H1 (cell line): ENCODE results near the gene SFMBT2. TPM values are rescaled to one million over a fixed set of nuclear protein-coding genes. Genes with fewer than 3 reads are reported as not detected.

Source experiments
- CHD7 ChIP-seq: fragments of 300-600 bp; sonication (generic); IDR thresholded peaks from 2 replicates; pipeline ENCODE4 v1.7.1; 2012; ENCODE audit warnings: low read length, moderate library complexity, mild to moderate bottlenecking, inconsistent platforms; ENCODE audit not compliant: insufficient replicate concordance
- SAP30 ChIP-seq: fragments of 300-600 bp; sonication (generic); IDR thresholded peaks from 2 replicates; pipeline ENCODE4 v1.7.1; 2012; ENCODE audit warnings: low read length, moderate library complexity, mild to moderate bottlenecking, inconsistent platforms; ENCODE audit not compliant: insufficient read depth, insufficient replicate concordance
- SP2 ChIP-seq: IDR thresholded peaks from 2 replicates; pipeline ENCODE4 v1.6.1; 2012; ENCODE audit warnings: mild to moderate bottlenecking, low read length, inconsistent platforms
- polyA plus RNA-seq, 7 experiments: library from polyadenylated mRNA; depleted of rRNA in 3 of 7; stranded (reverse) in 5 of 7; unstranded in 2 of 7; fragments of >200 nt in 5 of 7; fragments of 200-250 nt in 2 of 7; gene quantifications; 1 replicate in 5 of 7; 2 replicates in 1 of 7; 4 replicates in 1 of 7; pipeline versions ENCODE4 v1.2.1 to v1.2.3, GENCODE V29; 2011 to 2013; ENCODE audit warnings: missing spikeins in 2 of 7, mixed read lengths in 2 of 7
- total RNA-seq: library from RNA; stranded (reverse); fragmentation: NEBNext Ultra II Directional; extraction: Animal tissue kit (Norgen Biotek cat#: 25700); gene quantifications from 2 replicates; pipeline ENCODE4 v1.2.1, GENCODE V29; 2021

The SFMBT2 gene
- total and polyA plus RNA-seq, 2 of the 8 experiments (the other 6 are each of a cell fraction or from before 2014, with no cell fraction given) = 2.9 to 11.0 TPM

DNA sequence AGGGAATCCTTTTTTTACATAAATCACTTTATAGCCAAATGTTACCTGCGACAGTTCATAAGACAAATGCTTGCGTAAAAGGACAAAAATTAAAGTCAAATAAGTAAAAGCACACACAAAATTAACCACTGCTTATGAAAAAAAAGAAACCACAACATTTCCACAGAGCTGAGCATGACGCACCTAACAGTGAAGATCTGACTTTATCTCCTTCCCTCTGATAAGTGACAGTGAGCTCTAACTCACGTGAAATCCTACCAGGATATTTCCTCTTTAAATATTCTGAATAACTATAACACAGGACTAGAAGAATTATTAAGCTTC lies 225.5 kb downstream of the SFMBT2 start (continued):
- no peak for TF ChIP-seq CHD7
- no peak for TF ChIP-seq SP2
- TF ChIP-seq SAP30 = no peak
